A549 treated with RU486 at 1 μM for 4 hours (cell line): ENCODE measurements around the gene ARPP19. TPM values are rescaled to one million over a fixed set of nuclear protein-coding genes. Genes with fewer than 3 reads are reported as not detected.

Source experiments
- total RNA-seq: library from RNA; stranded (reverse); fragments of 200-300 nt; extraction: Qiagen RNA extraction; gene quantifications from 5 replicates; pipeline ENCODE4 v1.2.3, GENCODE V29; 2022; ENCODE audit warnings: low read depth

Gene ARPP19
- 80.1 to 112 TPM (median 103 TPM) in 5 replicates for total RNA-seq

DNA sequence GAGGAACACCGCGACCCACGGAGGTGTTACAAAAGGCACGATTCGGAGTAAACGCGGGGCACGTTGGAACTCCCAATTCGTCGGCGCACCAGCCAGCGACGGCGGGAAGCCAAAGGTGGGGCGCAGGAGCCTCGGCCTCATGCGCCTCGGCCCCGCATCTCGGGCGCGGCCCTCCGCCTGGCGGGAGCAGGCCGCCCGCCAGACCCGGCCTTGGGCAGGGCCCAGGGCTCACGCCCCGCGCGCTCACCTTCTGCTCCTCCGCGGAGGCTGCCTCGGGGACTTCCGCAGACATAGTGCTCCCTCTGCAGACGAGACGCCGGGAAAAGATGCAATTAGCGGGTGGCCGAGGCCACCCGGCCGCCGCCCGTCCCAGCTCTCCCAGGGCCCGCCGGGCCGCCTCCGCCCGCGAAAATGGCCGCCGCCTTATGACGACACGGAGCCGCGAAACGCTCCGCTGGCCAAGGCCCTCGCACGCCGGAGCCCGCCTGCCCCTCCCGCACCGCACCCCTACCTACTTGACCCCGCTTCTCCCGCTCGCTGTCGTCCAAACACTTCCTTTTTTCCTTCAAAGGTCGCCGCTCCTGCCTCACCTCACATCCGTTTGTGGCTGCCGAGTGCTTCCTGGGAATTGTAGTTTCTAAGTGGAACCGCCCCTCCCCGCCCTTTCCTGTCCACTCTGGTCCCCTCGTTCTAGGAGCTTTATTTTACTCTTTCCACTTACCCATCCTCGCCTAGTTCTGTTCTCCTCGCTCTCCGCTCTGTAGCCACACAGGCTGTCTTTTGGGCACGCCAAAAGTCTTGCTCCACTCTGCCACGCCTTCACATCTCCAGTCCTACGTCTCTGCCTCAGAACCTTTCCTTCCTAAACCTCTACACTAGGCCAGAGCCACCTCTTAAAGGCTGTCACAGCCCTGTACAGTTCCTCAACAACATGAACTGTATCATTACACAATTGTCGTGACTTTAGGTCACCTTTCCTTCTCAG, at the start of gene ARPP19:
Gene ARPP19, minus strand, starts transcription at position 430 of the 985 bp plus-strand sequence. Its CDS starts 138 bp downstream, at position 292.

GRCh38 chr15:52528564-52529340, 40.1 kb downstream of the ARPP19 start, which contains the start of gene MYO5A:
TSS of gene MYO5A (minus strand) at chr15:52528880. CDS start at chr15:52528806, 74 bp downstream.

Other genes with a start within 250 kb of the ARPP19 start
- 21.8 to 30.6 TPM (median 25.6 TPM) in 5 replicates for gene MYO5A, start 40.1 kb downstream of the ARPP19 start, total RNA-seq
- 5.3 to 12.4 TPM (median 10.1 TPM) in 5 replicates for gene ATOSA, start 110.4 kb upstream of the ARPP19 start, total RNA-seq
- 0.11 to 0.31 TPM (median 0.18 TPM) in 5 replicates for gene ONECUT1, start 221.3 kb upstream of the ARPP19 start, total RNA-seq